Measurements from ENCODE around the gene AKAP8. TPM values are rescaled to one million over a fixed set of nuclear protein-coding genes. Genes with fewer than 3 reads are reported as not detected.
"Not testable (repeated sequence)": the region's sequence is repeated elsewhere in the genome, so short reads cannot be mapped to it uniquely, and the experiment has no call there.

AKAP8 gene
- total and polyA plus RNA-seq, 4 donors = 7.5 to 12.4 (median 9.8) TPM

GRCh38 chr19:15417699-15418098 lies 38.1 kb upstream of the AKAP8 start (continued):
- TF ChIP-seq JUND (IDR thresholded peaks at IDR 0.05) = no peak

DNA sequence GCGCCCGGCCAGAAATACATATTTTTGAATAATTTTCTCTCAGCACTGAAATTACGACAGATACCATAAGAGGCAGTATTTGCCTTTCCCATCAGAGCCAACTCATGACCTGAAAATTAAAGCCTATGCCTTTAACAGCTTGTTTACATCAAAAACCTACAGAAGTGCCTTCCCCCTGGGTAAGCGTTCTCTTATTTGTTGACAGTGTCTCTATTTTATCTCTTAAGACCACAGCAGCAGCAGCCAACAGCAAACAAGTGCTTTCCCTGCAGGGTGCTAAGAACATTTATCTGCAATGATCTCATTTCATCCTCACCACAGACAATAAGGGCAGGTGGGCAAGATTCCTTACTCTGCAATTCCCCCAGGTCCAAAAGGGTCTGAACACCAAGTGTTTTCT lies 33.2 kb upstream of the AKAP8 start:
- Histone ChIP-seq H3K9ac (ENCODE audit: low read depth in 1 of 2, low read length in 2 of 2) (no peak overlapping the region), H3K9me3 (ENCODE audit: control insufficient read depth in 4 of 4, low read length in 3 of 4) (no peaks in the 10 kb centered on the region)

DNA sequence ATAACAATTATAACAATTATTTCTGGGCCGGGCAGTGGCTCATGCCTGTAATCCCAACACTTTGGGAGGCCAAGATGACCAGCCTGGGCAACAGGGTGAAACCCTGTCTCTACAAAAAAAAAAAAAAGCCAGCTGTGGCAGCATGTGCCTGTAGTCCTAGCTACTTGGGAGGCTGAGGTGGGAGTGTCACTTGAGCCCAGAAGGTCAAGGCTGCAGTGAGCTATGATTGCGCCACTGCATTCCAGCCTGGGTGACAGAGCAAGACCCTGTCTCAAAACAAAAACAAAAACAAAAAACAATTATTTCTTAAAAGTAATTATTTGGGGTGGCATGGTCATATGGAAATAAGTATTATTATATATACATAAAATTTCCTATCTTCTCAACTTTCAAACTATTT lies 31.8 kb upstream of the AKAP8 start:
- DNase-seq (ENCODE audit: low spot score); H3K9ac ChIP-seq (ENCODE audit: low read depth in 1 of 2, low read length in 2 of 2); H3K27me3 ChIP-seq (ENCODE audit: control insufficient read depth in 4 of 4, insufficient read depth in 4 of 4, low read length in 3 of 4); H3K4me3 ChIP-seq (ENCODE audit: low read depth in 1 of 3, low read length in 3 of 3); H3K9me3 ChIP-seq (ENCODE audit: control insufficient read depth in 4 of 4, low read length in 3 of 4); H3K27ac ChIP-seq (ENCODE audit: low read depth in 1 of 2, low read length in 2 of 2): not testable (repeated sequence)
- H3K36me3 ChIP-seq (ENCODE audit: control insufficient read depth in 4 of 4, insufficient read depth in 3 of 4, low read depth in 1 of 4, low read length in 3 of 4) = peaks cover 2 to 15% (median 8%) of the 10 kb centered on the region in 4 donors
- 60% methylated on average over 2 of the region's 2 CpGs for WGBS
- H3K4me1 ChIP-seq (ENCODE audit: control insufficient read depth in 4 of 4, insufficient read depth in 4 of 4, low read length in 3 of 4) = peaks cover 2 to 35% (median 24%) of the 10 kb centered on the region in 4 donors
- TF ChIP-seq HNF4A (conservative IDR thresholded peaks at IDR 0.05) (peak; percentile 47 to 51), NR2F2 (IDR thresholded peaks at IDR 0.05) (peak; percentile 52), RXRA (IDR thresholded peaks at IDR 0.05) (peak; percentile 31 to 35)

More for the DNA sequence above, 33.2 kb upstream of the AKAP8 start:
- Histone ChIP-seq H3K27ac (ENCODE audit: low read depth in 1 of 2, low read length in 2 of 2) (no peak overlapping the region), H3K4me3 (ENCODE audit: low read depth in 1 of 3, low read length in 3 of 3) (no peak overlapping the region), H3K27me3 (ENCODE audit: control insufficient read depth in 4 of 4, insufficient read depth in 4 of 4, low read length in 3 of 4) (no peaks in the 10 kb centered on the region), H3K4me1 (ENCODE audit: control insufficient read depth in 4 of 4, insufficient read depth in 4 of 4, low read length in 3 of 4) (peaks cover 4 to 45% (median 39%) of the 10 kb centered on the region in 4 donors), H3K36me3 (ENCODE audit: control insufficient read depth in 4 of 4, insufficient read depth in 3 of 4, low read depth in 1 of 4, low read length in 3 of 4) (peaks cover 2 to 15% (median 8%) of the 10 kb centered on the region in 4 donors)
- TF ChIP-seq JUND (IDR thresholded peaks at IDR 0.05) (no peak), NR2F2 (IDR thresholded peaks at IDR 0.05) (no peak), HNF4A (conservative IDR thresholded peaks at IDR 0.05) (no peak), RAD21 (IDR thresholded peaks at IDR 0.05) (no peak), HNF4G (IDR thresholded peaks at IDR 0.05) (no peak), FOXA1 (IDR thresholded peaks at IDR 0.05) (no peak), TAF1 (conservative IDR thresholded peaks at IDR 0.05) (no peak), ATF3 (IDR thresholded peaks at IDR 0.05) (no peak), GABPA (IDR thresholded peaks at IDR 0.05 in 1 of 2, conservative IDR thresholded peaks at IDR 0.05 in 1 of 2) (no peak), EGR1 (IDR thresholded peaks at IDR 0.05; ENCODE audit: low read depth in 2 of 2) (no peak), CTCF (IDR thresholded peaks at IDR 0.05; ENCODE audit: low read depth, low read length, missing input control) (no peak), RXRA (IDR thresholded peaks at IDR 0.05) (no peak)
- TF ChIP-seq, protein P1, sequence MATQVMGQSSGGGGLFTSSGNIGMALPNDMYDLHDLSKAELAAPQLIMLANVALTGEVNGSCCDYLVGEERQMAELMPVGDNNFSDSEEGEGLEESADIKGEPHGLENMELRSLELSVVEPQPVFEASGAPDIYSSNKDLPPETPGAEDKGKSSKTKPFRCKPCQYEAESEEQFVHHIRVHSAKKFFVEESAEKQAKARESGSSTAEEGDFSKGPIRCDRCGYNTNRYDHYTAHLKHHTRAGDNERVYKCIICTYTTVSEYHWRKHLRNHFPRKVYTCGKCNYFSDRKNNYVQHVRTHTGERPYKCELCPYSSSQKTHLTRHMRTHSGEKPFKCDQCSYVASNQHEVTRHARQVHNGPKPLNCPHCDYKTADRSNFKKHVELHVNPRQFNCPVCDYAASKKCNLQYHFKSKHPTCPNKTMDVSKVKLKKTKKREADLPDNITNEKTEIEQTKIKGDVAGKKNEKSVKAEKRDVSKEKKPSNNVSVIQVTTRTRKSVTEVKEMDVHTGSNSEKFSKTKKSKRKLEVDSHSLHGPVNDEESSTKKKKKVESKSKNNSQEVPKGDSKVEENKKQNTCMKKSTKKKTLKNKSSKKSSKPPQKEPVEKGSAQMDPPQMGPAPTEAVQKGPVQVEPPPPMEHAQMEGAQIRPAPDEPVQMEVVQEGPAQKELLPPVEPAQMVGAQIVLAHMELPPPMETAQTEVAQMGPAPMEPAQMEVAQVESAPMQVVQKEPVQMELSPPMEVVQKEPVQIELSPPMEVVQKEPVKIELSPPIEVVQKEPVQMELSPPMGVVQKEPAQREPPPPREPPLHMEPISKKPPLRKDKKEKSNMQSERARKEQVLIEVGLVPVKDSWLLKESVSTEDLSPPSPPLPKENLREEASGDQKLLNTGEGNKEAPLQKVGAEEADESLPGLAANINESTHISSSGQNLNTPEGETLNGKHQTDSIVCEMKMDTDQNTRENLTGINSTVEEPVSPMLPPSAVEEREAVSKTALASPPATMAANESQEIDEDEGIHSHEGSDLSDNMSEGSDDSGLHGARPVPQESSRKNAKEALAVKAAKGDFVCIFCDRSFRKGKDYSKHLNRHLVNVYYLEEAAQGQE (IDR thresholded peaks at IDR 0.05) = no peak
- no peak for DNase-seq (ENCODE audit: low spot score)
- 79% methylated on average over 4 of the region's 4 CpGs for WGBS

Data from liver (tissue), 9 donors.